HEK293 (cell line): Measurements from ENCODE around the gene DUSP23.

ENCODE experiments used
- CTCF ChIA-PET: fragments of 350-600 bp; formaldehyde crosslinking; extraction: SDS; loops from one replicate; lab custom pipeline; 2021; ENCODE audit warnings: antibody characterized with exemption; lab: Yijun Ruan, JAX
- POLR2A ChIA-PET: fragments of 300-600 bp; formaldehyde crosslinking; extraction: SDS; loops from one replicate; lab custom pipeline; 2020; ENCODE audit warnings: antibody characterized with exemption, inconsistent platforms; lab: Yijun Ruan, JAX
- H3K27ac ChIP-seq: fragments of 200-500 bp; sonication (Bioruptor generic); 2 replicates; pipeline ENCODE4 v1.5.1; 2014; ENCODE audit warnings: low read depth, low read length, control low read depth, inconsistent platforms; ENCODE audit errors: extremely low read depth
- H3K36me3 ChIP-seq, 2 experiments: fragments of 200-500 bp in 1 of 2; sonication (Bioruptor generic) in 1 of 2; 1 replicate in 1 of 2; 2 replicates in 1 of 2; pipeline ENCODE4 v1.5.1; 2014 to 2017; ENCODE audit warnings: inconsistent platforms in 2 of 2, low read length in 2 of 2; ENCODE audit not compliant: control insufficient read depth in 2 of 2, insufficient read depth in 1 of 2
- H3K4me1 ChIP-seq: fragments of 200-500 bp; sonication (Bioruptor generic); 2 replicates; pipeline ENCODE4 v1.5.1; 2014; ENCODE audit warnings: mild to moderate bottlenecking, low read length, inconsistent platforms; ENCODE audit not compliant: control insufficient read depth, insufficient read depth
- H3K4me3 ChIP-seq: 2 replicates; pipeline ENCODE4 v1.5.1; 2011; ENCODE audit warnings: low read depth, mild to moderate bottlenecking, control low read depth, low read length, moderate library complexity
- H3K9me3 ChIP-seq: fragments of 200-500 bp; sonication (Bioruptor generic); 2 replicates; pipeline ENCODE4 v1.5.1; 2014; ENCODE audit warnings: low read depth, low read length, inconsistent platforms; ENCODE audit not compliant: control insufficient read depth, insufficient read depth
- KLF9 ChIP-seq: fragments of 450-650 bp; formaldehyde crosslinking; IDR thresholded peaks from 2 replicates; pipeline ENCODE4 v1.5.1; 2016; ENCODE audit warnings: missing biosample characterization, missing genetic modification characterization, low read depth
- SALL2 ChIP-seq: fragments of 450-650 bp; formaldehyde crosslinking; IDR thresholded peaks from 2 replicates; pipeline ENCODE4 v1.5.0; 2017; ENCODE audit warnings: missing biosample characterization, mild to moderate bottlenecking, missing genetic modification characterization, borderline replicate concordance
- SCRT2 ChIP-seq: fragments of 450-650 bp; formaldehyde crosslinking; IDR thresholded peaks from 2 replicates; pipeline ENCODE4 v1.5.1; 2016; ENCODE audit warnings: missing biosample characterization, missing genetic modification characterization
- ZBTB20 ChIP-seq: fragments of 450-650 bp; formaldehyde crosslinking; IDR thresholded peaks from 2 replicates; pipeline ENCODE4 v1.5.1; 2016; ENCODE audit warnings: missing biosample characterization, missing genetic modification characterization
- ZBTB48 ChIP-seq: fragments of 450-650 bp; formaldehyde crosslinking; IDR thresholded peaks from 2 replicates; pipeline ENCODE4 v1.5.1; 2016; ENCODE audit warnings: missing biosample characterization, missing genetic modification characterization
- ZFP3 ChIP-seq: fragments of 450-650 bp; formaldehyde crosslinking; IDR thresholded peaks from 2 replicates; pipeline ENCODE4 v1.5.1; 2016; ENCODE audit warnings: low read depth, missing biosample characterization, missing genetic modification characterization
- ZNF132 ChIP-seq: fragments of 450-650 bp; formaldehyde crosslinking; IDR thresholded peaks from 2 replicates; pipeline ENCODE4 v1.5.1; 2017; ENCODE audit warnings: missing biosample characterization, missing genetic modification characterization, borderline replicate concordance
- ZNF140 ChIP-seq: fragments of 450-650 bp; formaldehyde crosslinking; IDR thresholded peaks from 2 replicates; pipeline ENCODE4 v1.5.1; 2016; ENCODE audit warnings: missing biosample characterization, missing genetic modification characterization
- ZNF266 ChIP-seq: fragments of 450-650 bp; formaldehyde crosslinking; IDR thresholded peaks from 2 replicates; pipeline ENCODE4 v1.5.1; 2016; ENCODE audit warnings: missing biosample characterization, missing genetic modification characterization, low read depth
- ZNF354C ChIP-seq: fragments of 450-650 bp; formaldehyde crosslinking; IDR thresholded peaks from 2 replicates; pipeline ENCODE4 v1.5.1; 2016; ENCODE audit warnings: missing biosample characterization, missing genetic modification characterization, low read depth, borderline replicate concordance
- ZNF501 ChIP-seq: fragments of 450-650 bp; formaldehyde crosslinking; IDR thresholded peaks from 2 replicates; pipeline ENCODE4 v1.5.1; 2016; ENCODE audit warnings: missing biosample characterization, missing genetic modification characterization
- ZNF548 ChIP-seq: fragments of 450-650 bp; formaldehyde crosslinking; IDR thresholded peaks from 2 replicates; pipeline ENCODE4 v1.5.1; 2016; ENCODE audit warnings: missing biosample characterization, missing genetic modification characterization
- ZNF585B ChIP-seq: fragments of 450-650 bp; formaldehyde crosslinking; IDR thresholded peaks from 2 replicates; pipeline ENCODE4 v1.5.1; 2016; ENCODE audit warnings: missing biosample characterization, missing genetic modification characterization
- ZNF776 ChIP-seq: fragments of 450-650 bp; formaldehyde crosslinking; IDR thresholded peaks from 2 replicates; pipeline ENCODE4 v1.5.0; 2017; ENCODE audit warnings: missing biosample characterization, missing genetic modification characterization, borderline replicate concordance
- TF ChIP-seq, protein P1 (sequence below): fragments of 450-650 bp; formaldehyde crosslinking; IDR thresholded peaks from 2 replicates; pipeline ENCODE4 v1.5.1; 2016; ENCODE audit warnings: missing biosample characterization, missing genetic modification characterization
- TF ChIP-seq, protein P2 (sequence below): fragments of 450-650 bp; formaldehyde crosslinking; IDR thresholded peaks from 2 replicates; pipeline ENCODE4 v1.5.1; 2017; ENCODE audit warnings: missing biosample characterization, missing genetic modification characterization
- TF ChIP-seq, protein P3 (sequence below): fragments of 450-650 bp; formaldehyde crosslinking; optimal IDR thresholded peaks from 2 replicates; pipeline ENCODE3; 2016; ENCODE audit warnings: missing biosample characterization, mild to moderate bottlenecking, missing genetic modification characterization
- TF ChIP-seq, protein P4 (sequence below): sonication (generic); formaldehyde crosslinking; IDR thresholded peaks from 2 replicates; pipeline ENCODE4 v1.8.1; 2022; ENCODE audit warnings: mild to moderate bottlenecking, moderate library complexity, missing genetic modification reagents
- TF ChIP-seq, protein P5 (sequence below): fragments of 450-650 bp; formaldehyde crosslinking; IDR thresholded peaks from 2 replicates; pipeline ENCODE4 v1.5.1; 2016; ENCODE audit warnings: missing biosample characterization, missing genetic modification characterization, low read depth
- TF ChIP-seq, protein P6 (sequence below): fragments of 450-650 bp; formaldehyde crosslinking; IDR thresholded peaks from 2 replicates; pipeline ENCODE4 v1.5.1; 2016; ENCODE audit warnings: missing biosample characterization, missing genetic modification characterization, borderline replicate concordance

The DUSP23 gene

DNA sequence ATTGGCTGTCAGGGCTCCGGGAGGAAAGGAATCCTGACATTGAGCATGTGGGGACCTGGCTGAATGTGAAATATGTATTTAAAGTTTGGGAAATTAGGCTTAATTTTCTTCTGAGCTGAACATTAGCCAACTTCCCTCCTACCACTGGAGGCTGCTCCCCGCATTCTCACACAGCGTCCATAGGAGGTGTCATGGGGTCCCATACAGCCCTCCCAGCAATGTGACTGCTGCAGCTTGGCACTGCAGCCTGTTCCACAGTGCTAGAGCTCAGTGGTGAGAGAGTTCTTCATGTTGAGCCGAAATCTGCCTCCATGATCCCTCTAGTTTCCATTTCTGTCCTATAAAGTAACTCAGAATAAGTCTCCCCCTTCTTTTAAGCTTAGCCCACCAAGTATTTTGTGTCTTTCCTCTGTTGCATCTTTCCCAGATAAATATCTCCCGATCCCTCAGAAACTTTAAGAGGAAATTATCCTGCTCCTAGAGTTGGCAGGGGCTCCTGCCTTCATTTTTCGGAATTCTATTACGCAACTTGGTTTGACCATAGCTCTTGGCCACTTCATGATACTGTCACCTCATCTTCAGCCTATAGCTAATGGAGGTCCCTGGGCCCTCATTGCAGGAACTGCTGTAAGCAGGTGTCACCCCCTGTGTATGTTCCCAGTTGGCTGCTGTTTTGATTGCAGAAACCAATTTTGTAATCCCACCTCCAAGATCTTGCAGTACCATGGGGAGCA lies 23.4 kb downstream of the DUSP23 start:
- Histone ChIP-seq H3K9me3 (no peaks in the 10 kb centered on the region), H3K36me3 (no peaks in the 10 kb centered on the region), H3K4me3 (no peak overlapping the region), H3K27ac (no peak overlapping the region), H3K4me1 (no peaks in the 10 kb centered on the region)
- ChIA-PET POLR2A (interaction anchor here (0.6 to 1.0 kb wide), 3 partner anchors 9 to 121 kb away, joined by 3 to 4 read pairs (median 3); partner anchors contain the start of gene TAGLN2), CTCF (interaction anchor here (0.5 to 18.7 kb wide), 8 partner anchors 12 to 203 kb away, joined by 3 to 415 read pairs (median 3); no protein-coding TSS in a partner anchor)
- TF ChIP-seq ZNF776 (tag by site-specific recombination) (no peak), ZFP3 (tag by site-specific recombination) (no peak), ZBTB20 (no peak), ZNF140 (no peak), ZNF266 (tag by site-specific recombination) (no peak), ZBTB48 (tag by site-specific recombination) (no peak), ZNF501 (tag by site-specific recombination) (no peak)
- TF ChIP-seq, protein P1, sequence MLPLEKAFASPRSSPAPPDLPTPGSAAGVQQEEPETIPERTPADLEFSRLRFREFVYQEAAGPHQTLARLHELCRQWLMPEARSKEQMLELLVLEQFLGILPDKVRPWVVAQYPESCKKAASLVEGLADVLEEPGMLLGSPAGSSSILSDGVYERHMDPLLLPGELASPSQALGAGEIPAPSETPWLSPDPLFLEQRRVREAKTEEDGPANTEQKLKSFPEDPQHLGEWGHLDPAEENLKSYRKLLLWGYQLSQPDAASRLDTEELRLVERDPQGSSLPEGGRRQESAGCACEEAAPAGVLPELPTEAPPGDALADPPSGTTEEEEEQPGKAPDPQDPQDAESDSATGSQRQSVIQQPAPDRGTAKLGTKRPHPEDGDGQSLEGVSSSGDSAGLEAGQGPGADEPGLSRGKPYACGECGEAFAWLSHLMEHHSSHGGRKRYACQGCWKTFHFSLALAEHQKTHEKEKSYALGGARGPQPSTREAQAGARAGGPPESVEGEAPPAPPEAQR (tag by site-specific recombination) = no peak

DNA sequence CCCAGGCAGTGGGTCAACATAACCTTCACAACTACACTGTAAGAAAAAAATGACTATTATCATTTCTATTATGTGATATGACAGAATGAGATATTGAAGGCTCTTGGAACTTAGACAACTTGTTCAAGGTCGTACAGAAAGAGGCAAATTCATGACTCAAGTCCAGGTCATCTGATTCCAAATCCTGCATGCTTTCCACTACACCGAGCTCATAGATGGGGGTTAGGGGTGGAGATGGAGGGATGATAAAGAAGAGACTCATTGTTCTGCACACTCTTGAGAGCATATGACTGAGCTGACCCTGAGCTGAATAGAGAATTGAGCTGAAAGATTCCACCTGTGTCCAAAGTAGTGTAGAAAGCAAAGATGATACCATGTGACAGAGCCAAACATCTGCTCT lies 24.2 kb downstream of the DUSP23 start:
- CTCF ChIA-PET = interaction anchor here (0.5 to 18.7 kb wide), 6 partner anchors 17 to 203 kb away, joined by 3 to 415 read pairs (median 6); no protein-coding TSS in a partner anchor
- H3K4me1 ChIP-seq = no peaks in the 10 kb centered on the region
- no peak overlapping the region for H3K4me3 ChIP-seq
- no peaks in the 10 kb centered on the region for H3K36me3 ChIP-seq
- no peak for TF ChIP-seq SALL2 (tag by site-specific recombination)
- TF ChIP-seq, protein P2, sequence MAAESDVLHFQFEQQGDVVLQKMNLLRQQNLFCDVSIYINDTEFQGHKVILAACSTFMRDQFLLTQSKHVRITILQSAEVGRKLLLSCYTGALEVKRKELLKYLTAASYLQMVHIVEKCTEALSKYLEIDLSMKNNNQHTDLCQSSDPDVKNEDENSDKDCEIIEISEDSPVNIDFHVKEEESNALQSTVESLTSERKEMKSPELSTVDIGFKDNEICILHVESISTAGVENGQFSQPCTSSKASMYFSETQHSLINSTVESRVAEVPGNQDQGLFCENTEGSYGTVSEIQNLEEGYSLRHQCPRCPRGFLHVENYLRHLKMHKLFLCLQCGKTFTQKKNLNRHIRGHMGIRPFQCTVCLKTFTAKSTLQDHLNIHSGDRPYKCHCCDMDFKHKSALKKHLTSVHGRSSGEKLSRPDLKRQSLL (tag by site-specific recombination) = no peak
- no peak for TF ChIP-seq ZNF548 (tag by site-specific recombination)
- TF ChIP-seq, protein P3, sequence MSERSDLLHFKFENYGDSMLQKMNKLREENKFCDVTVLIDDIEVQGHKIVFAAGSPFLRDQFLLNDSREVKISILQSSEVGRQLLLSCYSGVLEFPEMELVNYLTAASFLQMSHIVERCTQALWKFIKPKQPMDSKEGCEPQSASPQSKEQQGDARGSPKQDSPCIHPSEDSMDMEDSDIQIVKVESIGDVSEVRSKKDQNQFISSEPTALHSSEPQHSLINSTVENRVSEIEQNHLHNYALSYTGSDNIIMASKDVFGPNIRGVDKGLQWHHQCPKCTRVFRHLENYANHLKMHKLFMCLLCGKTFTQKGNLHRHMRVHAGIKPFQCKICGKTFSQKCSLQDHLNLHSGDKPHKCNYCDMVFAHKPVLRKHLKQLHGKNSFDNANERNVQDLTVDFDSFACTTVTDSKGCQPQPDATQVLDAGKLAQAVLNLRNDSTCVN (tag by site-specific recombination) = no peak
- TF ChIP-seq ZNF132 (tag by site-specific recombination) = no peak
- TF ChIP-seq, protein P4, sequence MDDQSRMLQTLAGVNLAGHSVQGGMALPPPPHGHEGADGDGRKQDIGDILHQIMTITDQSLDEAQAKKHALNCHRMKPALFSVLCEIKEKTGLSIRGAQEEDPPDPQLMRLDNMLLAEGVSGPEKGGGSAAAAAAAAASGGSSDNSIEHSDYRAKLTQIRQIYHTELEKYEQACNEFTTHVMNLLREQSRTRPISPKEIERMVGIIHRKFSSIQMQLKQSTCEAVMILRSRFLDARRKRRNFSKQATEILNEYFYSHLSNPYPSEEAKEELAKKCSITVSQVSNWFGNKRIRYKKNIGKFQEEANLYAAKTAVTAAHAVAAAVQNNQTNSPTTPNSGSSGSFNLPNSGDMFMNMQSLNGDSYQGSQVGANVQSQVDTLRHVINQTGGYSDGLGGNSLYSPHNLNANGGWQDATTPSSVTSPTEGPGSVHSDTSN (CRISPR knock-in tag) = no peak
- TF ChIP-seq, protein P5, sequence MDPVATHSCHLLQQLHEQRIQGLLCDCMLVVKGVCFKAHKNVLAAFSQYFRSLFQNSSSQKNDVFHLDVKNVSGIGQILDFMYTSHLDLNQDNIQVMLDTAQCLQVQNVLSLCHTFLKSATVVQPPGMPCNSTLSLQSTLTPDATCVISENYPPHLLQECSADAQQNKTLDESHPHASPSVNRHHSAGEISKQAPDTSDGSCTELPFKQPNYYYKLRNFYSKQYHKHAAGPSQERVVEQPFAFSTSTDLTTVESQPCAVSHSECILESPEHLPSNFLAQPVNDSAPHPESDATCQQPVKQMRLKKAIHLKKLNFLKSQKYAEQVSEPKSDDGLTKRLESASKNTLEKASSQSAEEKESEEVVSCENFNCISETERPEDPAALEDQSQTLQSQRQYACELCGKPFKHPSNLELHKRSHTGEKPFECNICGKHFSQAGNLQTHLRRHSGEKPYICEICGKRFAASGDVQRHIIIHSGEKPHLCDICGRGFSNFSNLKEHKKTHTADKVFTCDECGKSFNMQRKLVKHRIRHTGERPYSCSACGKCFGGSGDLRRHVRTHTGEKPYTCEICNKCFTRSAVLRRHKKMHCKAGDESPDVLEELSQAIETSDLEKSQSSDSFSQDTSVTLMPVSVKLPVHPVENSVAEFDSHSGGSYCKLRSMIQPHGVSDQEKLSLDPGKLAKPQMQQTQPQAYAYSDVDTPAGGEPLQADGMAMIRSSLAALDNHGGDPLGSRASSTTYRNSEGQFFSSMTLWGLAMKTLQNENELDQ (tag by site-specific recombination) = no peak
- no peak for TF ChIP-seq KLF9 (tag by site-specific recombination)
- TF ChIP-seq ZNF354C = no peak
- TF ChIP-seq SCRT2 = no peak
- TF ChIP-seq, protein P6, sequence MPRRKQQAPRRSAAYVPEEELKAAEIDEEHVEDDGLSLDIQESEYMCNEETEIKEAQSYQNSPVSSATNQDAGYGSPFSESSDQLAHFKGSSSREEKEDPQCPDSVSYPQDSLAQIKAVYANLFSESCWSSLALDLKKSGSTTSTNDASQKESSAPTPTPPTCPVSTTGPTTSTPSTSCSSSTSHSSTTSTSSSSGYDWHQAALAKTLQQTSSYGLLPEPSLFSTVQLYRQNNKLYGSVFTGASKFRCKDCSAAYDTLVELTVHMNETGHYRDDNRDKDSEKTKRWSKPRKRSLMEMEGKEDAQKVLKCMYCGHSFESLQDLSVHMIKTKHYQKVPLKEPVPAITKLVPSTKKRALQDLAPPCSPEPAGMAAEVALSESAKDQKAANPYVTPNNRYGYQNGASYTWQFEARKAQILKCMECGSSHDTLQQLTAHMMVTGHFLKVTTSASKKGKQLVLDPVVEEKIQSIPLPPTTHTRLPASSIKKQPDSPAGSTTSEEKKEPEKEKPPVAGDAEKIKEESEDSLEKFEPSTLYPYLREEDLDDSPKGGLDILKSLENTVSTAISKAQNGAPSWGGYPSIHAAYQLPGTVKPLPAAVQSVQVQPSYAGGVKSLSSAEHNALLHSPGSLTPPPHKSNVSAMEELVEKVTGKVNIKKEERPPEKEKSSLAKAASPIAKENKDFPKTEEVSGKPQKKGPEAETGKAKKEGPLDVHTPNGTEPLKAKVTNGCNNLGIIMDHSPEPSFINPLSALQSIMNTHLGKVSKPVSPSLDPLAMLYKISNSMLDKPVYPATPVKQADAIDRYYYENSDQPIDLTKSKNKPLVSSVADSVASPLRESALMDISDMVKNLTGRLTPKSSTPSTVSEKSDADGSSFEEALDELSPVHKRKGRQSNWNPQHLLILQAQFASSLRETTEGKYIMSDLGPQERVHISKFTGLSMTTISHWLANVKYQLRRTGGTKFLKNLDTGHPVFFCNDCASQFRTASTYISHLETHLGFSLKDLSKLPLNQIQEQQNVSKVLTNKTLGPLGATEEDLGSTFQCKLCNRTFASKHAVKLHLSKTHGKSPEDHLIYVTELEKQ (tag by site-specific recombination) = no peak
- no peak for TF ChIP-seq ZNF585B (tag by site-specific recombination)
- TF ChIP-seq, all 188 proteins: peak for 0
- POLR2A ChIA-PET = interaction anchor here (0.8 to 1.0 kb wide), 2 partner anchors 8 to 120 kb away, joined by 3 read pairs; partner anchors contain the start of gene TAGLN2
- Histone ChIP-seq H3K9me3 (no peaks in the 10 kb centered on the region), H3K27ac (no peak overlapping the region)
